Heart left ventricle (tissue), 13 donors: Measurements from ENCODE around the gene SSR2.

ENCODE experiments used
- POLR2A ChIP-seq, 2 donors: fragments of 450-650 bp; IDR thresholded peaks; one replicate each; pipeline ENCODE4 v1.6.1; 2017; ENCODE audit warnings: antibody characterized with exemption in 2 of 2, mild to moderate bottlenecking in 2 of 2, moderate library complexity in 2 of 2
- TF ChIP-seq, protein P1 (sequence below), 12 donors: fragments of 200-600 bp; sonication (generic) in 4 of 12; IDR thresholded peaks; one replicate each; pipeline versions ENCODE4 v1.5.0 to v1.8.0; 2018 to 2022; ENCODE audit warnings: antibody characterized with exemption in 12 of 12, mild to moderate bottlenecking in 5 of 12
- donor health status: ischemic (EF 13 %, LVEDD 7.1; RV severe dilation, severe dysfunction).
- donor health status: DM: no; HTN: yes; CAD: no.
- donor health status: DM: no; HTN: no; CAD: no.
- donor health status: ischemic (EF 25% LVEDD 6.9; RV normal size, moderate dysfunction).
- donor health status: ischemic (EF 25% LVEDD 5.7; RV mildly dilated, moderate dysfunction).
- donor health status: ischemic (EF 35%, LVEDD 5.7; RV mildly dilated, moderate dysfunction).
- donor health status: nonischemic (EF 11% LVEDD 7.7; RV severe dilation, severe dysfunction).
- donor health status: DM: yes; HTN: yes; CAD: no.
- donor health status: PGD.
- donor health status: ischemic (EF 29% LVEDD 5.4; RV normal size, mild dysfunction).
- donor health status: nonischemic (EF 23%, LVEDD 6.1; RV moderate dilation, normal function).

DNA sequence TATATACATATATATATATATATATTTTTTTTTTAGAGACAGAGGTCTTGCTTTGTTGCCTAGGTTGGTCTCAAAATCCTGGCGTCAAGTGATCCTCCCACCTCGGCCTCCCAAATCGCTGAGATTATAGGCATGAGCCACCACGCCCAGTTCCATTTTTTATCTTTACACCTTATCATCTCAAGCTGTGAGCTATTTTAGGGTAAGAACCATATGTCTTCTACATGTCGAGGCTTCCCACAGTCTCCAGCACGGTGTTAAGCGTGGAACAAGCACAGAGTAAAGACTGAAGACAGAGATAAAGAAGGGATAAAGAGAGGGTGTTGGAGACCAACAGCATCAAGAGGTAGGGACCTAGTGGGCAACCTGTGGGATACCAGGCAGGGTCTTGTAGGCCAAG, 56.6 kb downstream of the SSR2 start:
- TF ChIP-seq, protein P1, sequence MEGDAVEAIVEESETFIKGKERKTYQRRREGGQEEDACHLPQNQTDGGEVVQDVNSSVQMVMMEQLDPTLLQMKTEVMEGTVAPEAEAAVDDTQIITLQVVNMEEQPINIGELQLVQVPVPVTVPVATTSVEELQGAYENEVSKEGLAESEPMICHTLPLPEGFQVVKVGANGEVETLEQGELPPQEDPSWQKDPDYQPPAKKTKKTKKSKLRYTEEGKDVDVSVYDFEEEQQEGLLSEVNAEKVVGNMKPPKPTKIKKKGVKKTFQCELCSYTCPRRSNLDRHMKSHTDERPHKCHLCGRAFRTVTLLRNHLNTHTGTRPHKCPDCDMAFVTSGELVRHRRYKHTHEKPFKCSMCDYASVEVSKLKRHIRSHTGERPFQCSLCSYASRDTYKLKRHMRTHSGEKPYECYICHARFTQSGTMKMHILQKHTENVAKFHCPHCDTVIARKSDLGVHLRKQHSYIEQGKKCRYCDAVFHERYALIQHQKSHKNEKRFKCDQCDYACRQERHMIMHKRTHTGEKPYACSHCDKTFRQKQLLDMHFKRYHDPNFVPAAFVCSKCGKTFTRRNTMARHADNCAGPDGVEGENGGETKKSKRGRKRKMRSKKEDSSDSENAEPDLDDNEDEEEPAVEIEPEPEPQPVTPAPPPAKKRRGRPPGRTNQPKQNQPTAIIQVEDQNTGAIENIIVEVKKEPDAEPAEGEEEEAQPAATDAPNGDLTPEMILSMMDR (IDR thresholded peaks at IDR 0.05), result no peak
- no peak for TF ChIP-seq POLR2A (IDR thresholded peaks at IDR 0.05)
